Common myeloid progenitor, CD34-positive (primary cell): ENCODE results near the gene TREH.
"Not testable (repeated sequence)": the region's sequence is repeated elsewhere in the genome, so short reads cannot be mapped to it uniquely, and the experiment has no call there.

Experiments used
- CTCF ChIA-PET: fragments of 350-600 bp; sonication (Branson Sonifier 250); formaldehyde crosslinking; loops from one replicate; lab custom pipeline; 2021; ENCODE audit warnings: antibody characterized with exemption; lab: Charles Lee
- POLR2A ChIA-PET: fragments of 350-600 bp; sonication (Branson Sonifier 250); formaldehyde crosslinking; loops from one replicate; lab custom pipeline; 2021; ENCODE audit warnings: antibody characterized with exemption; lab: Charles Lee
- DNase-seq, 3 donors: peaks; one replicate each; pipeline versions ENCODE4 v3.0.0 to v3.0.0-alpha.2; 2013
- H3K27ac ChIP-seq, 2 experiments: 1 replicate in 1 of 2; 2 replicates in 1 of 2; pipeline ENCODE4 v1.7.0; 2013; ENCODE audit warnings: inconsistent platforms in 2 of 2, low read length in 2 of 2, mild to moderate bottlenecking in 2 of 2, low read depth in 1 of 2, moderate library complexity in 1 of 2; ENCODE audit not compliant: severe bottlenecking in 2 of 2, insufficient read depth in 1 of 2, poor library complexity in 1 of 2
- H3K27me3 ChIP-seq, 5 experiments: replicated peaks in 2 of 5; 1 replicate in 3 of 5; 2 replicates in 2 of 5; pipeline versions ENCODE4 v1.6.1 to v1.7.0; 2013; ENCODE audit warnings: low read length in 4 of 5, mild to moderate bottlenecking in 2 of 5, moderate library complexity in 2 of 5, inconsistent platforms in 1 of 5; ENCODE audit not compliant: insufficient read depth in 5 of 5, control insufficient read depth in 4 of 5
- H3K36me3 ChIP-seq, 4 experiments: 1 replicate in 2 of 4; 2 replicates in 2 of 4; pipeline versions ENCODE4 v1.6.1 to v1.7.0; 2013; ENCODE audit warnings: low read length in 3 of 4, control low read depth in 1 of 4, mild to moderate bottlenecking in 1 of 4; ENCODE audit not compliant: control insufficient read depth in 4 of 4, insufficient read depth in 4 of 4
- H3K4me1 ChIP-seq, 4 experiments: 1 replicate in 3 of 4; 2 replicates in 1 of 4; pipeline versions ENCODE4 v1.6.1 to v1.7.1; 2013; ENCODE audit warnings: low read length in 3 of 4, mild to moderate bottlenecking in 3 of 4, control low read depth in 1 of 4, inconsistent platforms in 1 of 4, moderate library complexity in 1 of 4; ENCODE audit not compliant: control insufficient read depth in 4 of 4, insufficient read depth in 4 of 4; ENCODE audit errors: control extremely low read depth in 1 of 4
- H3K4me3 ChIP-seq, 7 experiments: 1 replicate in 4 of 7; 2 replicates in 3 of 7; pipeline versions ENCODE4 v1.5.1 to v1.7.0; 2013; ENCODE audit warnings: mild to moderate bottlenecking in 7 of 7, low read length in 6 of 7, moderate library complexity in 6 of 7, inconsistent platforms in 2 of 7, low read depth in 2 of 7, control low read depth in 1 of 7; ENCODE audit not compliant: insufficient read depth in 4 of 7, control insufficient read depth in 1 of 7; ENCODE audit errors: extremely low read depth in 1 of 7
- H3K9me3 ChIP-seq, 5 experiments: 1 replicate in 4 of 5; 2 replicates in 1 of 5; pipeline versions ENCODE4 v1.6.1 to v1.7.1; 2013; ENCODE audit warnings: low read length in 4 of 5, mild to moderate bottlenecking in 2 of 5, inconsistent platforms in 1 of 5, low read depth in 1 of 5, moderate library complexity in 1 of 5; ENCODE audit not compliant: control insufficient read depth in 4 of 5, insufficient read depth in 2 of 5; ENCODE audit errors: control extremely low read depth in 1 of 5
- WGBS: methylation state at CpG from one replicate; pipeline ENCODE4 v1.1.5; 2013; ENCODE audit not compliant: insufficient coverage; 5-methylcytosine and 5-hydroxymethylcytosine counted together

The TREH gene

GRCh38 chr11:118615976-118616371 lies 63.5 kb downstream of the TREH start:
- CTCF ChIA-PET = no interaction called here
- Histone ChIP-seq H3K36me3 (no peaks in the 10 kb centered on the region), H3K4me1 (peaks cover 0 to 28% (median 17%) of the 10 kb centered on the region in 4 experiments), H3K27ac (no peak overlapping the region), H3K9me3 (no peaks in the 10 kb centered on the region), H3K27me3 (peaks cover 0 to 14% (median 2%) of the 10 kb centered on the region in 5 experiments), H3K4me3 (no peak overlapping the region)
- WGBS = 95% methylated on average over 4 of the region's 5 CpGs
- DNase-seq = no peak
- POLR2A ChIA-PET = no interaction called here

GRCh38 chr11:118615282-118615975 lies 64.0 kb downstream of the TREH start:
- ChIA-PET POLR2A (no interaction called here), CTCF (interaction anchor here (12.0 kb wide), 1 partner anchor 21 kb away, joined by 133 read pairs; no protein-coding TSS in a partner anchor)
- Histone ChIP-seq H3K27me3 (peaks cover 0 to 19% (median 4%) of the 10 kb centered on the region in 5 experiments), H3K27ac (no peak overlapping the region), H3K4me1 (peaks cover 0 to 26% (median 17%) of the 10 kb centered on the region in 4 experiments), H3K36me3 (no peaks in the 10 kb centered on the region), H3K4me3 (no peak overlapping the region), H3K9me3 (no peaks in the 10 kb centered on the region)
- WGBS = 85% methylated on average over 3 of the region's 6 CpGs
- DNase-seq = no peak

- Histone ChIP-seq H3K4me1 (peaks cover 0 to 31% (median 22%) of the 10 kb centered on the region in 4 experiments), H3K27ac (no peak overlapping the region), H3K9me3 (no peaks in the 10 kb centered on the region), H3K4me3 (no peak overlapping the region), H3K36me3 (no peaks in the 10 kb centered on the region), H3K27me3 (peaks cover 0 to 28% (median 4%) of the 10 kb centered on the region in 5 experiments)
- CTCF ChIA-PET = interaction anchor here (1.1 to 12.0 kb wide), 2 partner anchors 20 to 46 kb away, joined by 3 to 133 read pairs; no protein-coding TSS in a partner anchor
- DNase-seq = no peak
- WGBS = 100% methylated on average over 6 of the region's 7 CpGs
- POLR2A ChIA-PET = no interaction called here
Measured at GRCh38 chr11:118614511-118614910, 64.9 kb downstream of the TREH start.

- POLR2A ChIA-PET = no interaction called here
- Histone ChIP-seq H3K9me3 (no peaks in the 10 kb centered on the region), H3K27ac (no peak overlapping the region), H3K36me3 (no peaks in the 10 kb centered on the region), H3K4me3 (peak overlapping the region in 2 of 7 experiments; percentile 2 to 23), H3K4me1 (peaks cover 0 to 46% (median 37%) of the 10 kb centered on the region in 4 experiments), H3K27me3 (peaks cover 0 to 44% (median 13%) of the 10 kb centered on the region in 5 experiments)
- WGBS = 32% methylated on average over 3 of the region's 7 CpGs
- CTCF ChIA-PET = interaction anchor here (0.7 to 12.0 kb wide), 13 partner anchors 9 to 117 kb away, joined by 3 to 133 read pairs (median 5); no protein-coding TSS in a partner anchor
- no peak for DNase-seq
Measured at GRCh38 chr11:118612378-118612777, 67.1 kb downstream of the TREH start.

- DNase-seq, H3K9me3 ChIP-seq, POLR2A ChIA-PET, H3K36me3 ChIP-seq, H3K27ac ChIP-seq: not testable (repeated sequence)
- Histone ChIP-seq H3K4me3 (peak overlapping the region in 1 of 7 experiments; percentile 64), H3K4me1 (peaks cover 0 to 46% (median 38%) of the 10 kb centered on the region in 4 experiments), H3K27me3 (peaks cover 0 to 44% (median 13%) of the 10 kb centered on the region in 5 experiments)
- 84% methylated on average over 10 of the region's 19 CpGs for WGBS
- CTCF ChIA-PET = interaction anchor here (1.0 to 12.0 kb wide), 11 partner anchors 9 to 75 kb away, joined by 3 to 133 read pairs (median 6); no protein-coding TSS in a partner anchor
Measured at GRCh38 chr11:118611433-118611795, 68.0 kb downstream of the TREH start.

GRCh38 chr11:118610773-118611432 lies 68.5 kb downstream of the TREH start:
- Histone ChIP-seq H3K36me3 (no peaks in the 10 kb centered on the region), H3K4me1 (peaks cover 0 to 46% (median 38%) of the 10 kb centered on the region in 4 experiments), H3K4me3 (peak overlapping the region; percentile 4 to 64 (median 47)), H3K27ac (no peak overlapping the region), H3K27me3 (peaks cover 0 to 44% (median 13%) of the 10 kb centered on the region in 5 experiments), H3K9me3 (no peaks in the 10 kb centered on the region)
- POLR2A ChIA-PET = interaction anchor here (0.5 kb wide), 1 partner anchor 38 kb away, joined by 3 read pairs; no protein-coding TSS in a partner anchor
- peak; percentile 54 to 71 (median 70) for DNase-seq
- CTCF ChIA-PET = interaction anchor here (1.1 to 12.0 kb wide), 9 partner anchors 8 to 76 kb away, joined by 3 to 133 read pairs (median 5); no protein-coding TSS in a partner anchor
- WGBS = 6% methylated on average over 28 of the region's 54 CpGs
